Right kidney (tissue), 9 donors: Measurements from ENCODE around the gene SLC22A8.
"Not testable (repeated sequence)": the region's sequence is repeated elsewhere in the genome, so short reads cannot be mapped to it uniquely, and the experiment has no call there.

Source experiments
- DNase-seq: peaks from one replicate; pipeline ENCODE4 v3.0.0-alpha.2; 2016
- long read RNA-seq, 8 donors: transcript quantifications; one replicate each; lab custom pipeline, GENCODE V29; 2026

SLC22A8 gene
- long read RNA-seq, donor 1, partial matches to known transcripts, result 0 of 8 reads
- long read RNA-seq, donor 1, other reads (novel, unspliced or antisense), result 0 of 8 reads
- long read RNA-seq, donor 2, partial matches to known transcripts, result 0 of 7 reads
- long read RNA-seq, donor 2, other reads (novel, unspliced or antisense), result 0 of 7 reads
- long read RNA-seq, donor 3, partial matches to known transcripts, result 0 of 1 reads
- long read RNA-seq, donor 3, other reads (novel, unspliced or antisense), result 0 of 1 reads
- long read RNA-seq, donor 4, partial matches to known transcripts, result 0 of 4 reads
- long read RNA-seq, donor 4, other reads (novel, unspliced or antisense), result 0 of 4 reads
- long read RNA-seq, donor 5, transcript SLC22A8-202 (11 exons, 2,178 nt), result major isoform, 6 of 7 reads
- long read RNA-seq, donor 5, partial matches to known transcripts, result 0 of 7 reads
- long read RNA-seq, donor 5, other reads (novel, unspliced or antisense), result 0 of 7 reads
- long read RNA-seq, donor 6, partial matches to known transcripts, result 0 of 8 reads
- long read RNA-seq, donor 6, other reads (novel, unspliced or antisense), result 0 of 8 reads
- long read RNA-seq, donor 7, partial matches to known transcripts, result 12 of 20 reads
- long read RNA-seq, donor 7, other reads (novel, unspliced or antisense), result 0 of 20 reads
- long read RNA-seq, donor 8, partial matches to known transcripts, result 0 of 8 reads
- long read RNA-seq, donor 8, other reads (novel, unspliced or antisense), result 0 of 8 reads

- DNase-seq, result peak; percentile 38
Measured at GRCh38 chr11:63015521-63016215, at the start of gene SLC22A8. Gene SLC22A8, minus strand, starts transcription at chr11:63015841. Its CDS starts 883 bp downstream, at chr11:63014958.

DNA sequence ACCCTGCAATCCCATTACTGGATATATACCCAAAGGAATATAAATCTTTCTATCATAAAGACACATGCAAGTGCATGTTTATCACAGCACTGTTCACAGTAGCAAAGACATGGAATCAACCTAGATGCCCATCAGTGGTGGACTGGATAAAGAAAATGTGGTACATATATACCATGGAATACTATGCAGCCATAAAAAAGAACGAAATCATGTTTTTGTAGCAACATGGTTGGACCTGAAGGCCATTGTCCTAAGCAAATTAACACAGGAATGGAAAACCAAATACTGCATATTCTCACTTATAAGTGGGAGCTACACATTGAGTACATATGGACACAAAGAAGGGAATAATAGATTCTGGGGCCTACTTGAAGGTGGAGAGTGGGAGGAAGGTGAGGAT lies 30.6 kb upstream of the SLC22A8 start:
- DNase-seq, result not testable (repeated sequence)

GRCh38 chr11:63042596-63042995 lies 27.0 kb upstream of the SLC22A8 start:
- no peak for DNase-seq

DNA sequence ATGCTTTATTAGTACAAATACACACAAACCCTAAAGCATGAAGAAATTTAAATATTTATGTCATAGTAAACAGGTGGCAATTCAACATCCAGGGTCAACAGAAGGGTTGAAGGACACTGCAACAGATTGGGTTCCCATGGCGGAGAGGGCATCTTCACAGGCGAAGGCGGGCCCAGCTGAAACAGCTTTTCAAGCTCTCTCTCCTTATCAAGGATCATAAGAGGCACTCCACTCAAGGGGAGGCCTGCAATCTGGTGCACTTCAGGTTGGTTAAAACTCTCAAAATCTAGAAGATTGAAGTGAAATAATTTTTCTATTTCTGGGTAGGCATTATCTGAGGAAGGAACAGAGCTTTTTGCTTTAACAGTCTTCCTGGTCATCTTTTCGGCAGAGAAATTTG lies 16.8 kb upstream of the SLC22A8 start:
- DNase-seq, result no peak

DNA sequence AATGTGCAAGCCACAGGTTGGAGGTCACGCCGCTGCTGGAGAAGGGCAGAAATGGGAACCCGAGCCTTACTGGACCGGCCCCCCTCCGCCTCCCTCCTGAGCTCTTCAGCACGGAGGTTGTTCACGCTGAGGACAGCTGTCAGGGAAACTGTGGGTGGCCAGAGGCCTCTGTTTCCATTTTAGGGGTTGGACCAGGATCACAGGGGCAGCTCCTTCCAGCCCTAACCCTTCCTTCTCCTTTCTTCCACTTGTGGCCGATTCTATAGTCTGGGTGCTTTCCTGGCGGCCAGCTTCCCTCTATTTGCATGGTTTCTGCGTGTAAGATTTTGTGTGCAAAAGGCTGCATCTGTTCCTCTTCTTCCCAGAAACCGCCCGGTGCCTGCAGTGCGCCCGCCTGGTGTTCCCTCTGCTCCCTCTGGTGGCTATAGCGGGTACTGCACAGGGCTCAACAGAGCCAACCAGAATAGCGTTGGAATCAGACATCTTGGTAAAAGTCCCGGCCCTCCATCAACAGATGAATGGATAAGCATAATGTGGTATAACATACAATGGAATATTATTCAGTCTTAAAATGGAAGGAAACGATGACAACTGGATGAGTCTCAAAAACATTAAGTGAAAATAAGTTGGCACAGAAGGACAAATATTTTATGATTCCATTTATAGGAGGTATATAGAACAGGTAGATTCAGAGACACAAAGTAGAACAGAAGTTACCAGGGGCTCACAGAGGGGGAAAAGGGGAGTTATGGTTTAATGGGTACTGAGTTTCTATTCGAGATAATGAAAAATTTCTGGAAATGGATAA lies 8.4 kb upstream of the SLC22A8 start:
- DNase-seq, result peak; percentile 74

- no peak for DNase-seq
Measured at GRCh38 chr11:63023222-63023814, 7.7 kb upstream of the SLC22A8 start.

DNA sequence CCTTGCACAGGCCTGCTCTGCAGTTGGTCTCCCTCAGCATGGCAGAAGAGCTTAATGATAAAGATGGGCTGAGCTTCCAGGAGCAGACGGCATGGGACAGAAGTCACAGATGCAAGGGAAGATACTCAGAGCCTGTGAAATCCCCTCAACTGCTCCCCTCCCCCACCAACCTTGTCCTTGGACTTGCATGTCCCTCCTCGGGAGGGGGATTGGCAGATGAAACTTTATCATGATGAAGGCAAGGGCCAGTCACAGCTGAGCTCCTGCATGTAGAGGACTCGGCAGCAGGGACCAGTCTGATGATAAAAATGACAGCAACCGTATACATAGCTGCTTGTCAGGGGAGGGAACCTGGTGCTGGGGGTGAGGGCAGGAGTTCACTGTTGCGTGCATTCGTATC lies 6.8 kb upstream of the SLC22A8 start:
- DNase-seq, result no peak

DNA sequence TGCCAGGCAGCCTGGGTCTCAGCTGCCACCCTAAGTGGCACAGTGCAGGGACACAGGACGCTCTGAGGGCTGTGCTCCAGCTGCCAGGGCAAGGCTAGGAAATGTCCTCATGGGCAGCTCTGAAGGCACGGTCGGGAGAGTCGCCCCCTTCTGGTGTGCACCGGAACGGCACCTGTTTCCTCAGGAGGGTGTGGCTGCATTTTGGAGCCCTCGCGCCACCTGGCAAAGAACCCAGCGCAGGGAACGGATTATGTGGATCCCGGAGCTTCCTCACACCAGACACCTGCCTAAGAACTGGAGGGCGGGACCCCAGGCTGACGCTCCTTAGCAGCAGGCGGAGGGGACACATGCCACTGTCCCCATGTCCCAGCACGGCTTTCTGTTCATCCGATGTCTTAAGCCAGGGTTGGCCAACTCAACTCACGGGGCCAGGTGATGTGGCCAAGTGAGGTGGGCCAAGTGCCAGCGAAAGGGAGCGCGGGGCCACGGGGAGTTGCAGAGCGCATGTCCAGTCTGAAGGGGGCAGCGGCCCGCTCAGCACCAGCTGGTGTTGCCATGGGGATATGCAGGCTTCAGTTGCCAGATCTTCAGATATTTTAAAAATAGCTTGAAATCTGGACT lies 5.1 kb upstream of the SLC22A8 start:
- no peak for DNase-seq

- DNase-seq, result no peak
Measured at GRCh38 chr11:63019506-63019905, 3.9 kb upstream of the SLC22A8 start.

DNA sequence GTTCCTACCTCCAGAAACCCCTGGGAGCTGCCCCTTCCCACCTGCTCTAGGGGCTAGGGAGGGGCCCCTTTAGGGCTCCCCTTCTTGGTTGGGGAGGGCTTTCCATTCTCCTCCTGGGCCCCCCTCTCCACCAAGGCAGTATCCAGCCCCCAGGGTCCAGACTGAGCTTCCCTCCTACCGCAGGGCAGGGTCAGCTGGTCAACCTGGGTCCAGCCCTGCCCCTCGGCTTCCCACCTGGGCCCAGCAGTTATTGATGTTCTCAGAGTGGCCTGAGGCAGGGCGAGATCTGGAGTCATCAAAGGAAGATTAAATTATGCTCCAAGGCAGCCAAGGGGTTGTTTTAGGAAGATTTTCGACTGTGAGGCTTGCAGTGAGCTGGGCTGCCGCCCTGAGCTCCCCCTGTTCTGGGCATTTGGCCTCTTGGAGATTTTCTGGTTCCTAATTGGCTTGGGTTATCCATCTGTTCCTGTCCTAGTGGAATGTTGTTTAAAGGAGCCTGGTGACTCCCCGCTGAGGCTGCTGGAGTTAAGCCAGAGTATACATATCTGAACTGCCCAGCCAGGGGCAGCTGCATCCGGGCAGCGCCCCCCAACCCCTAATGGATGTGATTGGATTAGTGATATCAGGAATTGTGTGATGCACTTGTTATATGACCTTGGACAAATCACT lies 1.8 kb upstream of the SLC22A8 start:
- no peak for DNase-seq

- no peak for DNase-seq
Measured at GRCh38 chr11:63014408-63015055, 1.1 kb downstream of the SLC22A8 start.

DNA sequence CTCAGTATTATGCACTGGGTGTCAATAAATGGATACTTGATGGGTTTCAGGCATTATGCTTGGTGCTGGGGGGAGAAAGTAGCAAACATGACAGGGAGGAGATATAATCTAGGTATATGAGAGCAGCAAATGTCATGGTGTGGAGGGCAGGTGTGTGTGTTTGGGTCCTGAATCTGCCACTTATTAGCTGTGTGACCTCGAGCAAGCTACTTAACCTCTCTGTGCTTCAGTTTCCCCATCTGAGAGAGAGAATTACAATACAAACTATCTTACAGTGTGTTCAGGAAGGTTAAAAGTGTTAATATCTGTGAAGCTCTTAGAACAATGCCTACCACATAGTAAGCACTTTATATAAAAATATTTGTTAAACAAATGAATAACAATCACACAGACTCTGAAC lies 2.8 kb downstream of the SLC22A8 start:
- DNase-seq, result no peak

DNA sequence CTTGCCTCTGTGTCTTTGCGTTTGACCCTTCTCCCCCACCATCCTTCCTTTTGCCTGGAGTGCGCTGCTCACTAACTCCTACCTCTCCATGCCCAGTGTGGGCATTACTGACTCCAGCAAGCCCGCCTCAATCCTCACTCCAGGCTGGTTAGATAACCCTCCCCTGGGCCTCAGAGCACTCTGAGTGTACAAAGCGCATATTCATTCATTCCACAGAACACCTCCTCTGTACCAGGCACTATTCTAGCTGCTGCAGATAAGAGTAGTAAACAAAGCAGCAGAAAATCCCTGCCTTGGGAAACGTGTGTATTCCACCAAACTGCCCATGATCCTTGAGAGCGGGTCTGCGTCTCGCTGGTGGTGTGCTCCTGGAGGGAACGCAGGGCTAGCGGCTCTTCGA lies 3.2 kb downstream of the SLC22A8 start:
- no peak for DNase-seq

DNA sequence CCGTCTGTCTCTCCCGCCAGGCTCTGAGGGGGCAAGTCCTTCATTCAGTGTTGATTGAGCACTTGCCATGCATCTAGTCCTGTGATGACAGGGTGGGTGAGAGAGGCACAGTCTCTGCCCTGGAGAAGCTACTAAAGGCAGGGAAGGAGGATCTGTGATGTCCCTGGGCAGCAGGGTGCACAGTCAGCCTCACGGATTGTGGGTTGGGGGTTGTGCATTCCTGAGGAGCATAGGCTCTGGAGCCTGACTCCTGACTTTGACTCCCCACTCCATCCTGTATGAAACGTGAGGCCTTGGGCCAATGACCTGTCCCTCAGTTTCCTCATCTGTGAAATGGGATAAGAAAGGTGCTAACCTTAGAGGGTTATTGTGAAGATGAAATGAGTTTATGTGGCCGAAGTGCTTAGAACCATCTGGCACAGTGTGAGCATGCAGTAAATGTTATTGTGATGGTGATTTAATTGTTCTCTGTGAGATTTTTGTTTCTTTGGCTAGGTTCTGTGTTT lies 4.7 kb downstream of the SLC22A8 start:
- no peak for DNase-seq

DNA sequence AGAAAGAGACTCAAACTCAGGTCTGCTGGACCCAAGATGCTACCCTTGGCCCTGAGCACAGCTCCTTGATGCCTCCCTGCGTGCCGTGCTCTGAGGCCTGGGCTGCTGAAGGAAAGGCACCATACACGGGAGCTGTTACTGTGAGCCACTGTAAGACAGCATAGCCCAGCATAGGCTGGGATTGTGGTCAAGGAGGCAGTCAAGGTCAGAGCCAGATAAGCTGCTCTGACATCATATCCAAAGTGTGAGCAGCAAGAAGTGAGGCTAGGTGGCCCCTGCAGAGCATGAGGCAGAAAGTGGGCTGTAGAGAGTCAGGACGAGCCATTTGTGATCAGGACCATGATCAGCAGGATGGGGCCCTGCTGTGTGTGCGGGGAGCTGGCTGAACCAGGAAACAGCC lies 7.7 kb downstream of the SLC22A8 start:
- DNase-seq, result no peak

DNA sequence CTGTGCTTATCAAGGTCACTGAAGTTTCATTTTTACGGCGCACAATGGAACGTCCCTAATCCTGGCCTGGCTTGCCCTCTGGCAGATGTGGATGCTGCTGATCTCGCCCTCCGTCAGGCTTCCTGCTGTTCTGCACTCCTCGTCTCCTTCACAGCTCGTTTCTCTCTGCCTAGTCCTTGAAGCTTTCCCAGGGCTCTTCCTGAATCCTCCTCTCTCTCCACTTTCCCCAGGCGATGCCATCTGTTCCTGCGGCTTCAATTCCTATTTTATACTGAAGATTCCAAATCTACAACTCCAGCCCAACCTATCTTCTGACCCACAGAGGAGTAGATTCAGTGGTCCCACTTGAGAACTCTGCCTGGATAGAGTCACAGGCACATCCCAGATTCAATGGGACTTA lies 14.2 kb downstream of the SLC22A8 start:
- DNase-seq, result no peak

- no peak for DNase-seq
Measured at GRCh38 chr11:62999649-63000048, 16.0 kb downstream of the SLC22A8 start.

DNA sequence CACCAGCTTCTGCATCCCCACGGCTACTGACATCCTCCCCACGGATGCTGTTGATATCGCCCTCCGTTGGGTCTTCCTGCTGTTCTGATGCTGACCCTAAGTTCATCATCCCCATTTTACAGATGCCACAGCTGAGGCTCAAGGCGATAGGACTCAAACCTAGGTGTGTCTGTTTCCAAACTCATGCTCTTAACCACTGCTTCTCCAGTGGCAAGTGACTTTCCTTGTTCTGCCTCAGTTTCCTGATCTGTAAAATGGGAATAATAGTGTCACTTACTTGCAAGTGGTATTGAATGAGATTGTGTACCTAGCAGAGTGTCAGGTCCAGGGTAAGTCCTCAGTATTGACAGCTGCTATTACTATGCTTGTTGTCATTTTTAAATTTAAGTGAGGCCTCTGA lies 16.5 kb downstream of the SLC22A8 start:
- no peak for DNase-seq

GRCh38 chr11:62996271-62996670 lies 19.4 kb downstream of the SLC22A8 start:
- no peak for DNase-seq

- DNase-seq, result no peak
Measured at GRCh38 chr11:62994775-62995174, 20.9 kb downstream of the SLC22A8 start.
